NCI-H2081 (cell line): ENCODE measurements around the gene BUB1.
"Not testable (repeated sequence)": the region's sequence is repeated elsewhere in the genome, so short reads cannot be mapped to it uniquely, and the experiment has no call there.

Experiments
- DNase-seq, 2 experiments: peaks; one replicate each; lab custom pipeline; 2025; lab: John Stamatoyannopoulos, UW

The BUB1 gene

GRCh38 chr2:110602139-110602538, 75.7 kb downstream of the BUB1 start:
- DNase-seq, result not testable (repeated sequence)

DNA sequence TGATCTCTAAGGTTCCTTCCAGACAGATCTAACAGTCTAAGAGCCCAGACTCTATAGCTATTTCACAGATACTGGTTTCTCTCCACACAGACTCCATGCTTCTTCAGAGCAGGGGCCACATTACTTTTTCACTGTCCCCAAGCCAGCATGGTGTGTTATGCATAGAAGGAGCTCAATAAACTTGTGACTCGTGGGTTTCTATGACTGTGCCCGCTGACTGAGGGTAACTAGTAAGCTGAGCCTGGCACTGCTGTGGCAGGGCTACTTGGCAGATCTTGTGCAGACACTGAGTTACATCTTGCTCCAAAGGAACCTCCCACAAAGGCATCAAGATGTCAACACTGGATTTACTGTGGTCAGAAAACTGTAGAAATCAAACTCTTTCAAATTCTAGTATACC, 85.9 kb downstream of the BUB1 start:
- DNase-seq, result not testable (repeated sequence)

DNA sequence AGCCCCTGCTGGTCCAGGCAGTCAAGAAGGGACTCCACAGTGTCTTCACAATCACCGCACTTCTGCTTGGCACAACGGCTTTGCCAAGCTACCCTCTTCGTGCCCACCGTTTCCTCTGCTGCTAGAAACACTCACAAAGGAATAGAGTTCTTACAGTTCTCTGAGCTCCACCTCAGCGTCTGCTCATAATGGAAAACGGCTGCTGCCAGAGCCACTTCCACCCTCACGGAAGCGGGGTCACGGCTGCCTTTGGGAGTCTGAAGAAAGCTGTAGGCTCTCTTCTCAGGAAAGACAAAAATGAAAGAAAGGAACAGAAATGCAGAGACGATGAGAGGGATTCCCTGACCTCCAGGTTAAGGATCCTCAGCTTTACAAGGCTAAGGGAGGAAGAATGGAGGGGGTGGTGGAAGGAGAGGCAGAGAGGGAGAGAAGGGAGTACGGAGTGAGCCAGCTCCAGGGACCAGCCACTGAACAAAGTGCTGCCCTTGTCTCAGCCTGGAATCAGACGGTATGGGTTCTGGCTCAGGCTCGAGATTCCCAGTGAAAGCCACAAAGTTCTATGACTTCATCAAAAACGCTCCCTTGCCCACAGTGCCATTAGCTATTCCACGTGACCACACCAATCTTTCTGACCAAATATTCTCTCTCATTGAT, 88.1 kb downstream of the BUB1 start:
- not testable (repeated sequence) for DNase-seq

- DNase-seq, result not testable (repeated sequence)
Observed at GRCh38 chr2:110588520-110588919, 89.3 kb downstream of the BUB1 start.
